SIG-M5 treated with dmso at 0.1 percent for 504 hours (cell line): ENCODE measurements around the gene VPS51.

ENCODE experiments used
- DNase-seq: peaks from one replicate; lab custom pipeline; 2025; ENCODE audit not compliant: unreplicated experiment; lab: John Stamatoyannopoulos, UW

Gene VPS51

DNA sequence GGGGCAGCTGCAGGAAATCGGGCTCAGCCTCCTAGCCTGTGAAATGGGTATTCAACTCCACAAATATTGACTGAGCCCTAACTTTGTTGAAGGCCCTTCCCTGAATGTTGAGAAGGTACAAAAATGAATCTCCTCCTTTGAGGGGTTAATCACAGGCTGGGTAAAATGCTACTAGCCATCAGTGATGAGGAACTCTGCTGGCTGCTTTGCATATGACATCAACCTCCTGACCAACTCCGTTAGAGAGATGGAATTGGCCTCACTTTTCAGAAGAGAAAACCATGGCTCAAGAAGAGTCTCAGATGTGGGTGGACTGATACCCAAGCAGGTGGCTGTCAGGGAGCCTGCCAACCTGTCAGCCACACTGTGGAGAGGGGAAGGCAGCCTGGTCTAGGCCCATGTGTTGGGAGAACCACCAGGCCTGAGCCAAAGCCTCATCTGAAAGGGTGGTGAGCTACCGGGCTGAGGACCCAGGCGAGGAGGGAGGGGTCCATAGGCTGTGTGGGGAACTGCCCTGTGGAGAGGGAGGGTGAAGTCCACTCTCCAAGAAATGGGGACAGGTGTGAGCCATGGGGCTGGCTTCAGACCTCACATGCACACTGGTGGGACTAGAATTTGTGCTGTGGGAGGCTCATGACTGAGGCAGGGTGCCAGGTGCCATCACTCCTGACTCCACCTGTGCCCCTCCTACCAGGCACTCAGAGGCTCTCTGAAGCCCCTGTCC lies 23.9 kb upstream of the VPS51 start:
- no peak for DNase-seq

DNA sequence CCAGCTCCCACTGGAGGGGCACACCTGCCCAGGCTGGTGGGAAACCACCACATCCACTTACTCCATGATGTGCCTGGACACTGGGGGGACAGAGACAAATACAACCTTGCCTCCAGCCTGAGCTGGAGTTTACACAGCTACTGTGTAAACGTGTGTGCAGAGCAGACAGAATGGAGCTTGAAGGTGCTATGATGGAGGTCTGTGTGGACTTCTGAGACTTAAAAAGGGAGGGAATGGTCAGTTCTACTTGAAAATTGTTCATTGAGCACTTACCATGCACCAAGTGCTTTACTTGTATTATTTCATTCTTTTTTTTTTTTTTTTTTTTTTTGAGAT lies 23.4 kb upstream of the VPS51 start:
- no peak for DNase-seq

DNA sequence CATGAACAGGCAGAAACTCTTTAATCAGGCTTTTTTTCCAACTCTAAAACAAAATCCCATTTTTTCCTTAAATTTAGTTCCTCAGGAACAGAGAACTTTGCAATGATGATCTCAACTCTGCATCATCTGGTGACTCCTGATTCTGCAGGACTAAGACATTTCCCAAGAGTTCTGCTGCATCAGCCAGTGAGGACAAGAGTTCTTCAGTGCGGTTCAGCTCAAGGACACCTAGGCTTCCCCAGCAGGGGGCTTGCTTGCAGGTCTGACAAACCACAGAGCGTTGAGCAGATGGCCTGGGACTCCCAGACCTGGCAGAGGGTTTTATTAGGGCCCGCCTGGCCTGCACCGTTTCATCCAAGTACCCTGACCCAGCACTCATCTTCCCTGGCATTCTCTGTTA lies 18.6 kb upstream of the VPS51 start:
- DNase-seq, result no peak

DNA sequence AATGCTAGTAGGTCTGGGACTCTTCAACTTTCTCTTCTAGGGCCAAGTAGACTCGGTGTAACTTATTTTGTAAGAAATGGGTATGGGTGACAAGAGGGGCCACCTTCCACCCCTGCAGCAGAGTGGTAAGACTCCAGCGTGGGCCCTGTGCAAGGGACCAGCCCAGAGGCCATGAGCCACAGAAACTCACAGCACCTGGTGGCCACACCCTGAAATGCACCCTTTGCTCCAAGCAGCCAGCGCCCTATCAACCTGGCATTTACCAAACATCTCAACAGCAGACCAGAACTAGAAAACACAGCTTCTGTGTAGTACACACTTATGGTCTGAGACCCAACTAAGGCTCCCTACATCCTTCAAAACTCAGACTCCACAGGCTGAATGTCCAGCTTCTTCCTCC lies 17.9 kb upstream of the VPS51 start:
- DNase-seq, result peak; percentile 12

DNA sequence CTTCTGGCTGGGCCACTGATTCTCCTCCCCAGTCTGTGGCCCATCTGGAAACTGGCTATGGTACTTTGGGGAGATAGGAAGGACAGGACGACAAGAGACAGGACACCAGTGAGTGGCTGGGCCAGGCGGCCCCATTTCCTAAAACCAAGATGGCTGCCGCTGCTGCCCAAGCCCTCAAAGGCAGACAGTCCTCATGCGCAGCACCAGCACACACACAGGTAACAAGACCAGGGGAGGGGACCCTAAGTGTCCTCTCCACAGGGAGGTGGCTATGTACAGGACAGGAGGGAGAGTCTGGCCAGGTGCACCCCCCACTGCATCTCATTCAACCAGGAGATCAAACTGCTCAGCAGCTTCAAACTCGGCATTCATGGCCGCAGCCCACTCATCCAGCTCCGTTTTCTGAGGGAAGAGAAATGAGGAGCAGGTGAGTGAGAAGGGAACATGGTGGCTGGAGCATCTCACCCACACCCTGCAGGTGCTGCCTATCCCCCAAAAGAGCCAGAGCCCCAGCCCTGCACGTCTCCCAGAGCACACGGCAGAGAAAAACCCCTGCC lies 17.1 kb upstream of the VPS51 start:
- no peak for DNase-seq

DNA sequence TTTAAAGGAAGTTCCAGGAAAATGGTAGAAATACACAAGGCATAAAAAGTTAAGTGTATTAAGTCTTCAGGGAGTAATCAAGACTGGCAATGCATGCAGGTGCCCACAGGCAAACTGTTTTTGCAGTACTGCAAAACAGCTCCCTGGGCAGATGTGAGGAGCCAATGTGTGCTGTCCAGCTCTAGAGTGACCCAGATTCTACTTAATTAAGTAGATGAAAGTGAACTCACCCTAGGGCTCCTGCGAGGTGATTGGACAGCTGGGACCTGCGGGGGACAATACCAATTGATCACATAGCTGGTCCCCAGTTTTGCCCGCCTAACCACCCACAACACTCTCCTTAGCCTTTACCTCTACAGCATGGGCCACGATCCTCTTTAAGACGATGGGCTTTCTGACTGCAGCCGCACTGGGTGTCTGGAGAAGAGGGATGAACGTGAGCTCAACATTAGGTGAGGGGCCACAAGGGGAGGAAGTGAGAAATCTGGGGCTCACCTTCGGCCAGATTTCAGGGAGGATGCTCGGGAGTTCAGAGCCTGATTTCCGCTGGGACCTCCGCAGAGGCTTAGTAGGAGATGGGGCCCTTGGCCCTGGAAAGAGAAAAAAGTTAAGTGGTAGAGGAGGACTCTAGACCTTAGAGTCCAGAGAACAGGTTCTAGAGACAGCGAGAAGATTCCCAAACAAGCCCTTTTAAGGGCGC lies 12.7 kb upstream of the VPS51 start:
- no peak for DNase-seq

DNA sequence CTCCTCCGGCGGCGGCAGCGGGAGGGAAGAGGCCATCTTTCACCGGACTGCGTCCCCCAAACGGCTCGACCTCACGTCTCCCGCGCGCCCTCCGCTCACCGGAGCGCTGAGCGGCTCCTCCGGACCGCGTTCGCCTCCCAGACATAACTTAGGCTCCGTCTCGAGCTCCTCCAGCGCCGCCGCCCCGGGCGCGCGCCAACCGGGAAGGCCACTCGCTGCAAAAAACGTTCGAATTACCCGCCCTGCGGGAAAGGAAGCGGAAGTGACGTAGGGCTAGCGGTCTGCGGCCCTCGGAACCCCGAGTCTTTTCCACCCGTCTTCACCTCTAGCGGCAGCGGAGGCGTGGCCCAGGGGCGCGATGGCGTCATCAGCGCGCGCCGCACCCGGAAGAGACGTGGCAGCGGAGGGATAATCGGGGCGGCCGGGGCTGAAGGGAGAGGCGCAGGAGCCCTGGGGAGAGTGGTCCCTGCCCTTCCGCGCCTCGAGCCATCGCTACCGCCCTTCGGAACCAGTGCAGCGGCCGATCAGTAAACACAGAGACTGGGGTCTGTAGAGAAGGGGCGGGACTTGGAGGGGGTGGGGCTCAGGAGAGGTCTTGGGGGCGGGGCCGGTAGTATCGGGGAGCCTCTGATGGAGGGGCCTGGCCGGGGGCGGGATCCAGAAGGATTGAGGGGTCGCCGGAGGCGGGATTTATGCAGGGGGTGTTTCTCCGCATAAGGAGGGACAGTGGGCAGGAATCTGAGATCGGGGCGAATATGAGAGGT lies 12.0 kb upstream of the VPS51 start, which contains the start of the genes CDCA5 and ZFPL1:
Gene CDCA5 (minus strand): TSS at position 207 of the 764 bp plus-strand sequence. CDS start 62 bp downstream, at position 145.
Gene ZFPL1 (plus strand): TSS at position 389 of the 764 bp plus-strand sequence. CDS start 477 bp downstream, outside the sequence.
- peak; percentile 94 for DNase-seq

DNA sequence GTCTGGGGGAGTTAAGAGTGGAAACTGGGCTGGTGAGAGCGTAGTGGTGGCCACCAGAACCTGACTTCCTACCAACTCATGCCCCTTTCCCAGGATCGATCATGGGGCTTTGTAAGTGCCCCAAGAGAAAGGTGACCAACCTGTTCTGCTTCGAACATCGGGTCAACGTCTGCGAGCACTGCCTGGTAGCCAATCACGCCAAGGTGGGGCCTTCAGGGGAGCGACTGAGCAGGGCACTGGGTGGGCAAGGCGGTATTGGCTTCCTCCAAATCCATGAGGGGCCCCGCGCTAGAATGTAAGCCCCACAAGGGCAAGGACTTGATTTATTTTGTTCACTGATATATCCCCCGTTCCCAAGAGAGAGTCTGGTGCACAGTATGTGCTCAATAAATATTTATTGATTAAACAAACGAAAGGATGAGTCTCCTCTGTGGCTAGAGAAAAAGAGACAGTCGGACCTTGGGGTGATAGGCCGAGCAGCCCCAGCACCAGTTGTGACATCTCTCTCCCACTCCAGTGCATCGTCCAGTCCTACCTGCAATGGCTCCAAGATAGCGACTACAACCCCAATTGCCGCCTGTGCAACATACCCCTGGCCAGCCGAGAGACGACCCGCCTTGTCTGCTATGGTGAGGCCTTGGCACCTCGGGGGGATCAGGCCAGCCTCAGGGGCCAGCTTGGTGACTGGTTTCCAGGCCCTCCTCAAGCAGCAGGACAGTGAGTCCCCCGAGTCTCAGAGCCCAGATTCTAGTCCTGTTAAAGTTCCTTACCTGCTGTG lies 11.2 kb upstream of the VPS51 start:
- no peak for DNase-seq

DNA sequence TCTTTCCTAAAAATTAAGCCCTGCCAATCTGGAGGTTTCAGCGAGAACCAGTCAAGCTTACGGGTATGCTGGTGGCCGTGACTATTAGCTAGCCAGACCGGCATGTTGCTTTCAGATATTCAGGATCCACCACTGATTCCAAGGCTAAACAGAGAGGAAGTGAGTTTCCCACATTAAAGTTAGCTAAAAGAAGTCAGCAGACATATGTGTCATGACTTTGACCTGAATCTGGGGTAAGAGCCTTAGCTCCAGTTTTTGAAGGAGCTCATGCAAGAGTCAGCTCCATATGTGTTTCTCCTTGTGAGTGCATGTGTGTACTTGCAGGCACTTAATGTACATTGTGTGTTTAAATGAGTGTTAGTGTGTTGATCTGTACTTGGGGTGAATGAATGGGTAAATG lies 10.6 kb upstream of the VPS51 start:
- DNase-seq, result no peak

DNA sequence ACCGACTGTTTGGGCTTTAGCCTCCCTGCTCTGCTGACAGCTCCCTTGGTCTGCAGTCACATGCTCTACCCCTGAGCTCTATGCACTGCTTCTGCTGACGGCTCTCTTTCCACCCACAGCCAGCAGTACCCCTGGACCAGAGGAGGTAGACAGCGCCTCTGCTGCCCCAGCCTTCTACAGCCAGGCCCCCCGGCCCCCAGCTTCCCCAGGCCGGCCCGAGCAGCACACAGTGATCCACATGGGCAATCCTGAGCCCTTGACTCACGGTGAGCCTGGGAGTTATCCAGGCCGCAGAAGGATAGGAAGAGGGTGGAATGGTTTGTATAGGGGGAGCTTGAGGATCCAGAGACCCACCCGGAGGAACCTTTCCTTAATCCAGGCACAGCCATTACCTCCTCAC lies 9.2 kb upstream of the VPS51 start:
- no peak for DNase-seq

DNA sequence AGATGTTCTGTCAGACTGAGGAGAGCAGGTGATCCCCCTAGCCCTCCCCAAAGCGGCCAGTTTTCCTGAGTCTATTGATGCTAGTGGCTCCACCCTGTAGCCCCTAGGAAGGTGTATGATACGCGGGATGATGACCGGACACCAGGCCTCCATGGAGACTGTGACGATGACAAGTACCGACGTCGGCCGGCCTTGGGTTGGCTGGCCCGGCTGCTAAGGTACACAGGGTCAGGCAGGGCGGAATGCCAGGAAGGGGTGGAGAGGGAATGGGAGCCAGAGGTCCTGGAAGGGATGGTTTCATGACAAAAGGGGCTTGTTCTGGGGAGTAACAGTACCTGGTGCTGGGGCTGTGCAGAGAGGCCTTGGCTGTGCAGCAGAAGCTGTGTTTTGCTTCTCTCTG lies 8.8 kb upstream of the VPS51 start:
- no peak for DNase-seq

DNA sequence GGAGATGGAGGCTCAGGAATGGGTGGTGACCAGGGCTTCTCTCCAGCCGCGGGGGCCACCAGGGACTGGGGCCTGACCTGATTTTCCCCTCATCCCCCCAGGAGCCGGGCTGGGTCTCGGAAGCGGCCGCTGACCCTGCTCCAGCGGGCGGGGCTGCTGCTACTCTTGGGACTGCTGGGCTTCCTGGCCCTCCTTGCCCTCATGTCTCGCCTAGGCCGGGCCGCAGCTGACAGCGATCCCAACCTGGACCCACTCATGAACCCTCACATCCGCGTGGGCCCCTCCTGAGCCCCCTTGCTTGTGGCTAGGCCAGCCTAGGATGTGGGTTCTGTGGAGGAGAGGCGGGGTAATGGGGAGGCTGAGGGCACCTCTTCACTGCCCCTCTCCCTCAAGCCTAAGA lies 8.2 kb upstream of the VPS51 start:
- no peak for DNase-seq

DNA sequence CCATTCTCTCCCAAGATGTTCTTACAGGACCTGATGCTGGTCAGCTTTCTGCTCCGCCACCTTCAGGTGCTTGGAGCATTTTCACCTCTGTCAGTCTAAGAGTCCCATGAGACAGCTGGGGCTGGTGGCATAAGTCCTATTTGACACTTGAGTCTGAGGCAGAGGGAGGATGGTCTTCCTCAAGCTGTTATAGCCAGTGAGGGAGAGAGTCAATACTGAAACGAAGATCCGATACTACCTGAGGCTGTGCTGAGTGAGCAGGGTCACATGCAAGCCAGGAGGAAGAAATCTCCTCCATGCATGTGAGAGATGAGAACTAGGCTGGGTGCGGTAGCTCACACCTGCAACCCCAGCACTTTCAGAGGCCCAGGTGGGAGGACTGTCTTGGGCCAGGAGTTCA lies 6.4 kb upstream of the VPS51 start:
- DNase-seq, result no peak

DNA sequence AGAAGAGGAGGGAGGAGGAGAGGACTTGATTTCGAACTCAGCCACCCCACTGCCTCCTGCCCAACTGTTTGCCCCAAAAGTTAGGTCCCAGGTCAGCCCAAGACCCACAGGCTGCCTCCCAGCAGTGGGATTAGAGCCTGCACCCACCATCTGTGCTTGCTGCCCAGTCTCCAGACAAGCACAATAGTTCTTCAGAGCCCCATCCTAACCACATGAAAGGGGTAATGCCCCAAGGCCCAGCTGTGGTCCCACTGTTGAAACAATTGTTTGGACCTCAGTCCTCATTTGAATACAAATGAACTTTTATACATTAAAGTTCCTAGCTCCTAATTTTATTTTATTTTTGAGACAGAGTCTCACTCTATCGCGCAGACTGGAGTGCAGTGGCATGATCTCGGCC lies 5.4 kb upstream of the VPS51 start:
- DNase-seq, result no peak

DNA sequence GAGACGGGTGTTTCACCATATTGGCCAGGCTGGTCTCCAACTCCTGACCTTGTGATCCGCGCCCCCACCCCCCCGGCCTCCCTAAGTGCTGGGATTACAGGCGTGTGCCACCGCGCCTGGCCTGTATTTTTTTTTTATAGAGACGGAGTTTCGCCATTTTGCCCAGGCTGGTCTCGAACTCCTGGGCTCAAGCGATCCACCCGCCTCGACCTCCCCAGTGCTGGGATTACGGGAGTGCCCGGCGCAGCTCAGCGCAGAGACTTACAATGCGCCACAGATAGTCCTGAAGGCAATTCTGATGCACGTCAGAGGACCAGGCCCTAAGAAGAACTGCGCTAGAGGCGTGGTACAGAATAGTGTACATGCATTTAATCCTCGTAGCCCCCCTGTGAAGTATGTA lies 587 bp upstream of the VPS51 start:
- DNase-seq, result no peak

DNA sequence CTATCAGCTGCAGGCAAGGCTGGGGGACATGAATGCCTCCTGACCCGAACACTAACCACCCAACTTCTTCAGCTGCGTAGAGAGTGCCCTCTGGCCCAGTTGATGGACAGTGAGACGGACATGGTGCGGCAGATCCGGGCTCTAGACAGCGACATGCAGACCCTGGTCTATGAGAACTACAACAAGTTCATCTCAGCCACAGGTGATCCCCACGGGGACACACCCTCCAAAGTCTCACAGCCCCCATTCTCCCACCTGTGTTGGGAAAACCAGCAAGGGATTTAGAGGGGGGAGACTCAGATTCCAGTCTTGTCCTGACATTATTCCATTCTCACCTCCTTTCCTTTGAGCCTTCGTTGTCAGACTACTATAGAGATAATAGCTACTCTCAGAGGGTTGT lies 912 bp downstream of the VPS51 start:
- DNase-seq, result no peak

DNA sequence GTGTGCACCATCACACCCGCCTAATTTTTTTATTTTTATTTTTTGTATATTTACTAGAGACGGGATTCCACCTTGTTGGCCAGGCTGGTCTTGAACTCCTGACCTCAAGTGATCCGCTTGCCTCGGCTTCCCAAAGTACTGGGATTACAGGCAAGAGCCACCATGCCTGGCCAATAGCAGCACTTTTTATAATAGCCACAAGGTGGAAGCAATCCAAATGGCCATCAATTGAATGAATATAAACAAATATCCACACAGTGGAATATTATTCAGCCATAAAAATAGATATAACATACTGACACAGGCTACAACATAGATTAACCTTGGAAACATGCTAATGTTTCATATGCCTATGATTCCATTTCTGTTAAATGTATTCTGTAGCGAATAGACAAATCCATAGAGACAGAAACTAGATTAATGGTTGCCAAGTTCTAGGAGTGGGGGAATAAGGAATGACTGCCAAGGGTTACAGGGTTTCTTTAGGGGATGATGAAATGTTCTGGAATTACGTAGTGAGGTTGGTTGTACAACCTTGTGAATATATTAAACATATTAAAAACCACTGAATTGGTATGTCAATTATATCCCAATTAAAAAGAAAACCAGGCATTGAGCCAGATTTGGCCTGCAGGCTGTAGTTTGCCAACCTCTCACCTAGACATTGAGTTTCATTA lies 4.8 kb downstream of the VPS51 start:
- no peak for DNase-seq

DNA sequence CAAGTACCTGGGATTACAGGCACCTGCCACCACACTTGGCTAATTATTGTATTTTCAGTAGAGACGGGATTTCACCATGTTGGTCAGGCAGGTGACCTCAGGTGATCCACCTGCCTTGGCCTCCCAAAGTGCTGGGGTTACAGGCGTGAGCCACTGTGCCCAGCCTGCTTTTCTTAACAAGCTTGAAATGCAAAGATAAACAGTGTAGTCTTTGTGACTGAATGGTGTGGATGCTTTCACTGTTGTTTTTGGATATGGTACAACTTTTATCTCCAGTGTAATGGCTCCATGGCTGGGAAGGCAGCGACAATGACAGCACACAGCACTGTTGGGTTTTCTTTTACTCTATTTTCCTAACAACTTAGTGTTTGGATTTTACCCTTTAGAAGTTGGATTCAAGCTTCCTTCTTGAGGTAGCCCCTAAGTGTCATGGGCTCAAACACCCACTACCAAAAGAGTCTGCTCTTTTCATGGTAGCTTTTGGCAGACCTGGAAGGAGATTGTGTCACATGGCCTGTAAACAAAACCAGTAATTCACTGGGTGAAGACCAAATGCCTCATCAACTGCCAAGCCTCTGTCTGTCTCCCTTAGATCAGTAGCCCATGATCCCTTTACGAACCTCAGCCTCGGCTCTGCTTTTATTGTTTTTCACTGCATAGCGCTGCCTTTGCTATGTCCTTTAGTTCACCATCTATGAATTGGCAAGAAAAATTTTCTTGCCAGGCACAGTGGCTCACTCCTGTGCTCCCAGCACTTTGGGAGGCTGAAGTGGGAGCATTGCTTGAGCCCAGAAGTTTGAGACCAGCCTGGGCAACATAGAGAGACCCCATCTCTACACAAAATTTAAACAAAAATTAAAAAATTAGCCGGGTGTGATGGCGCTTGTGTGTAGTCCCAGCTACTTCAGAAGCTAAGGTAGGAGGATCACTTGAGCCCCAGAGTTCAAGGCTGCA lies 6.4 kb downstream of the VPS51 start:
- no peak for DNase-seq

DNA sequence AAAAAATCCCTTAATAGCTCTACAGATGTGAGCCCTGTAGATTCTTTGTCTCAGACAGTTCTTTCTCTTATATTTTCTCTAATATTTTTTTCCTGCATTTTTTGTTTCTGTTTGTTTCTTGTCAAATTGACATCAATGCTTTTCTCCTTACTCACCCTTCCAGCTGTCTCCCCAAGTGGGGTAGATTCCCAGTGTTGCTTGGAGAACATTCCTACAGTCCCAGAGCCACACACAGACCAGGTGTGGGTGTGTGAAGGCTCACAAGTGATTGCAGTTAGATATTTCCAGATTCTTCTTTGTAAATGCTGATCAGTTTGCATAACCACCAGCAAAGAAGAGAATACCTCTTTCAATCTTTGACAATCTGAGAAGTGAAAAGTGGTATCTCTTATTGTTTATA lies 7.5 kb downstream of the VPS51 start:
- DNase-seq, result no peak
